Spinal cord (tissue), 10 donors: ENCODE results near the gene CDKAL1. TPM values are rescaled to one million over a fixed set of nuclear protein-coding genes. Genes with fewer than 3 reads are reported as not detected.

Experiments
- DNase-seq, 6 donors: peaks; one replicate each; pipeline versions ENCODE4 v3.0.0 to v3.0.0-alpha.2; 2013 to 2015; ENCODE audit warnings: low spot score in 6 of 6, low read depth in 4 of 6
- H3K27ac ChIP-seq: one replicate; pipeline ENCODE4 v1.5.1; 2013; ENCODE audit warnings: low read depth, low read length, control low read depth
- H3K27me3 ChIP-seq: one replicate; pipeline ENCODE4 v1.6.1; 2013; ENCODE audit warnings: low read length; ENCODE audit not compliant: control insufficient read depth, insufficient read depth
- H3K36me3 ChIP-seq: one replicate; pipeline ENCODE4 v1.6.1; 2013; ENCODE audit warnings: low read length; ENCODE audit not compliant: control insufficient read depth, insufficient read depth
- H3K4me1 ChIP-seq: one replicate; pipeline ENCODE4 v1.6.1; 2013; ENCODE audit warnings: low read length; ENCODE audit not compliant: control insufficient read depth, insufficient read depth
- H3K4me3 ChIP-seq: one replicate; pipeline ENCODE4 v1.5.1; 2013; ENCODE audit warnings: low read depth, low read length, control low read depth
- H3K9me3 ChIP-seq: one replicate; pipeline ENCODE4 v1.6.1; 2013; ENCODE audit warnings: low read length; ENCODE audit not compliant: control insufficient read depth, insufficient read depth
- WGBS: methylation state at CpG from one replicate; pipeline ENCODE4 v1.1.5; 2013; ENCODE audit warnings: missing lambda C conversion rate; ENCODE audit not compliant: insufficient coverage; 5-methylcytosine and 5-hydroxymethylcytosine counted together
- polyA plus RNA-seq, 2 donors: library from polyadenylated mRNA; unstranded; fragments of 120-200 nt; gene quantifications; one replicate each; pipeline ENCODE4 v1.2.1, GENCODE V29; 2013; ENCODE audit not compliant: insufficient read length in 2 of 2
- small RNA-seq: library from RNA; depleted of rRNA; stranded (forward); fragments of <200 nt; gene quantifications from one replicate; pipeline ENCODE3, GENCODE V24; 2014; ENCODE audit warnings: low replicate concordance
- total RNA-seq, 2 donors: library from RNA; depleted of rRNA in 1 of 2; stranded (reverse); fragments of 120-200 nt in 1 of 2; fragments of >200 nt in 1 of 2; gene quantifications; one replicate each; pipeline versions ENCODE4 v1.2.3 to v1.2.4, GENCODE V29; 2013 to 2014
- donor health status: healthy.

Gene CDKAL1
- total and polyA plus RNA-seq, 4 donors = 15.1 to 34.2 (median 22.0) TPM

GRCh38 chr6:21279619-21280018 lies 745.4 kb downstream of the CDKAL1 start:
- WGBS = 100% methylated on average over 4 of the region's 5 CpGs
- Histone ChIP-seq H3K4me3 (no peak overlapping the region), H3K4me1 (peaks cover 12% of the 10 kb centered on the region), H3K36me3 (no peaks in the 10 kb centered on the region), H3K9me3 (no peaks in the 10 kb centered on the region), H3K27me3 (no peaks in the 10 kb centered on the region), H3K27ac (no peak overlapping the region)
- no peak for DNase-seq

GRCh38 chr6:21281366-21281765 lies 747.1 kb downstream of the CDKAL1 start:
- WGBS = 82% methylated on average over 1 of the region's 2 CpGs
- Histone ChIP-seq H3K27me3 (no peaks in the 10 kb centered on the region), H3K4me3 (no peak overlapping the region), H3K4me1 (peaks cover 13% of the 10 kb centered on the region), H3K27ac (no peak overlapping the region), H3K9me3 (no peaks in the 10 kb centered on the region), H3K36me3 (no peaks in the 10 kb centered on the region)
- no peak for DNase-seq

Small RNA genes lying within 50 kb of the gene (small RNA-seq; reads per million reads assigned to genes)
- gene RF00019 (not detected), gene RNU6-150P (not detected)

Other genes starting within 250 kb of the CDKAL1 start
- gene E2F3, start 132.6 kb upstream of the CDKAL1 start, total RNA-seq = 1 to 10 TPM; 5.4 to 9.0 TPM
- 10 to 100 TPM; 25.0 to 36.4 TPM for gene E2F3, start 132.6 kb upstream of the CDKAL1 start, polyA plus RNA-seq